NAMALWA (cell line): Measurements from ENCODE around the gene ACKR3.

ENCODE experiments used
- DNase-seq: peaks from one replicate; pipeline ENCODE4 v3.0.0-alpha.2; 2015; ENCODE audit warnings: low spot score

ACKR3 gene

GRCh38 chr2:236587861-236588815 lies 18.5 kb downstream of the ACKR3 start:
- DNase-seq: no peak

- no peak for DNase-seq
Observed at GRCh38 chr2:236588932-236589592, 19.4 kb downstream of the ACKR3 start.

- no peak for DNase-seq
Observed at GRCh38 chr2:236590846-236591245, 21.2 kb downstream of the ACKR3 start.

GRCh38 chr2:236592821-236593220 lies 23.2 kb downstream of the ACKR3 start:
- no peak for DNase-seq

- no peak for DNase-seq
Observed at GRCh38 chr2:236593531-236593930, 23.9 kb downstream of the ACKR3 start.

- DNase-seq: no peak
Observed at GRCh38 chr2:236593956-236594355, 24.3 kb downstream of the ACKR3 start.

GRCh38 chr2:236597629-236598028 lies 28.0 kb downstream of the ACKR3 start:
- no peak for DNase-seq

GRCh38 chr2:236599059-236599458 lies 29.4 kb downstream of the ACKR3 start:
- DNase-seq: no peak

GRCh38 chr2:236600158-236600557 lies 30.5 kb downstream of the ACKR3 start:
- no peak for DNase-seq

GRCh38 chr2:236600892-236601291 lies 31.3 kb downstream of the ACKR3 start:
- no peak for DNase-seq

- DNase-seq: peak; percentile 13
Observed at GRCh38 chr2:236601316-236602202, 31.9 kb downstream of the ACKR3 start.

GRCh38 chr2:236602678-236603077 lies 33.1 kb downstream of the ACKR3 start:
- DNase-seq: no peak

GRCh38 chr2:236603361-236604015 lies 33.9 kb downstream of the ACKR3 start:
- no peak for DNase-seq

- no peak for DNase-seq
Observed at GRCh38 chr2:236604575-236605344, 35.1 kb downstream of the ACKR3 start.

- no peak for DNase-seq
Observed at GRCh38 chr2:236605345-236605734, 35.7 kb downstream of the ACKR3 start.

GRCh38 chr2:236606023-236606422 lies 36.4 kb downstream of the ACKR3 start:
- DNase-seq: no peak

GRCh38 chr2:236607471-236608187 lies 38.0 kb downstream of the ACKR3 start:
- DNase-seq: peak; percentile 25

GRCh38 chr2:236608188-236608525 lies 38.5 kb downstream of the ACKR3 start:
- no peak for DNase-seq

GRCh38 chr2:236608710-236609109 lies 39.1 kb downstream of the ACKR3 start:
- DNase-seq: no peak
